ENCODE results near the gene ADAMTS15.

ADAMTS15 gene

GRCh38 chr11:130459521-130459920 is 11.1 kb downstream of the ADAMTS15 start:
- no peak for DNase-seq (ENCODE audit: low read depth in 1 of 2, low spot score in 1 of 2)

- no peak for DNase-seq (ENCODE audit: low read depth in 1 of 2, low spot score in 1 of 2)
Observed at GRCh38 chr11:130462101-130462885, 13.8 kb downstream of the ADAMTS15 start.

GRCh38 chr11:130462931-130463330 is 14.5 kb downstream of the ADAMTS15 start:
- no peak for DNase-seq (ENCODE audit: low read depth in 1 of 2, low spot score in 1 of 2)

GRCh38 chr11:130464291-130464812 is 15.9 kb downstream of the ADAMTS15 start:
- no peak for DNase-seq (ENCODE audit: low read depth in 1 of 2, low spot score in 1 of 2)

- no peak for DNase-seq (ENCODE audit: low read depth in 1 of 2, low spot score in 1 of 2)
Observed at GRCh38 chr11:130465263-130465662, 16.8 kb downstream of the ADAMTS15 start.

- no peak for DNase-seq (ENCODE audit: low read depth in 1 of 2, low spot score in 1 of 2)
Observed at GRCh38 chr11:130467116-130467900, 18.9 kb downstream of the ADAMTS15 start.

GRCh38 chr11:130469181-130469580 is 20.7 kb downstream of the ADAMTS15 start:
- no peak for DNase-seq (ENCODE audit: low read depth in 1 of 2, low spot score in 1 of 2)

- no peak for DNase-seq (ENCODE audit: low read depth in 1 of 2, low spot score in 1 of 2)
Observed at GRCh38 chr11:130470832-130471706, 22.6 kb downstream of the ADAMTS15 start.

GRCh38 chr11:130471731-130472433 is 23.4 kb downstream of the ADAMTS15 start:
- DNase-seq (ENCODE audit: low read depth in 1 of 2, low spot score in 1 of 2): no peak

- no peak for DNase-seq (ENCODE audit: low read depth in 1 of 2, low spot score in 1 of 2)
Observed at GRCh38 chr11:130472434-130472961, 24.1 kb downstream of the ADAMTS15 start.

- DNase-seq (ENCODE audit: low read depth in 1 of 2, low spot score in 1 of 2): no peak
Observed at GRCh38 chr11:130473056-130473794, 24.8 kb downstream of the ADAMTS15 start.

GRCh38 chr11:130473795-130474377 is 25.4 kb downstream of the ADAMTS15 start:
- no peak for DNase-seq (ENCODE audit: low read depth in 1 of 2, low spot score in 1 of 2)

GRCh38 chr11:130474637-130475400 is 26.4 kb downstream of the ADAMTS15 start:
- DNase-seq (ENCODE audit: low read depth in 1 of 2, low spot score in 1 of 2): no peak

- no peak for DNase-seq (ENCODE audit: low read depth in 1 of 2, low spot score in 1 of 2)
Observed at GRCh38 chr11:130475426-130476053, 27.1 kb downstream of the ADAMTS15 start.

- DNase-seq (ENCODE audit: low read depth in 1 of 2, low spot score in 1 of 2): no peak
Observed at GRCh38 chr11:130476200-130476921, 27.9 kb downstream of the ADAMTS15 start.

- DNase-seq (ENCODE audit: low read depth in 1 of 2, low spot score in 1 of 2): no peak
Observed at GRCh38 chr11:130476922-130477491, 28.6 kb downstream of the ADAMTS15 start.

Measured in stimulated activated CD4-positive, alpha-beta T cell treated with anti-CD3 and anti-CD28 coated beads, Interleukin-15, amount 100 ng/mL, for 1 hour (primary cell).